ENCODE data around the gene HDDC3. TPM values are rescaled to one million over a fixed set of nuclear protein-coding genes. Genes with fewer than 3 reads are reported as not detected.

The HDDC3 gene
- total RNA-seq, 3 donors from 2014 or later (not counting 1 experiment from before 2014, with no cell fraction given), result 11.2 to 14.5 (median 12.1) TPM

DNA sequence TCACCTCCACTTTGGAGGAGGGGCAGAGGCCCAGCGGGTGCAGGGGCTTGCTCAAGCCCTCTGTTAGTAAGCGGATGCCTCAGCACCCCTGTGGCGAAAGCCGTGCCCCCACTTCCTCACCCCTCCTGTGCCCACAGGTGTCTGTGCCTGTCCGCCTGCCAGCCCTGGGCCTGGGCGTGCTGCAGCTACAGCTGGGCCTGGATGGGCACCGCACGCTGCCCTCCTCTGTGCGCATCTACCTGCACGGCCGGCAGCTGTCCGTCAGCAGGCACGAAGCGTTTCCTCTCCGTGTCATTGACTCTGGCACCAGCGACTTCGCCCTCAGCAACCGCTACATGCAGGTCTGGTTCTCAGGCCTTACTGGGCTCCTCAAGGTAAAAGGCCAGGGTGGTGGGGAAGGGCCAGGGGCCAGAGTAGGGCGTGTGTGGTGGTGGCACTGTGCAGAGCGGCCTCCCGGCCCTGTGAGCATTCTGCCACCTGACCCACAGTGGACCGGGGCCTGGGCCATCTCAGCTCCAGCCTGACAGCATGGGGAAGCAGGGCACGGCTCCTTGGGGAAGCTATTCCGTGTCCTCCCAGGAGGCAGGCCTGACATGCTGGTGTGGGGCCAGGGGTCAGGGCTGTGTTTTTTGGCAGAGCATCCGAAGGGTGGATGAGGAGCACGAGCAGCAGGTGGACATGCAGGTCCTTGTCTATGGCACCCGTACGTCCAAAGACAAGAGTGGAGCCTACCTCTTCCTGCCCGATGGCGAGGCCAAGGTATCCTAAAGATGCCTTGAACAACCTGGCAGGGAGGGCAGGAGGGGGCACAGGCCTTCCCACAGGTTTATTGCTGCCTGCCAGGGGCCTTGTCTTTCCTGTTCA is 20.2 kb downstream of the HDDC3 start:
- H3K36me3 ChIP-seq (ENCODE audit: control insufficient read depth, insufficient read depth, low read length), result peaks cover 94% of the 10 kb centered on the region
- Mint-ChIP-seq H3K9me3 (no peaks in the 10 kb centered on the region), H3K4me1 (peaks cover 0 to 2% of the 10 kb centered on the region in 2 donors), H3K36me3 (no peaks in the 10 kb centered on the region), H3K4me3 (no peak overlapping the region), H3K27ac (no peak overlapping the region), H3K27me3 (ENCODE audit: low read depth in 2 of 2) (no peaks in the 10 kb centered on the region)
- H3K27me3 ChIP-seq (ENCODE audit: control insufficient read depth, insufficient read depth, low read length), result no peaks in the 10 kb centered on the region
- H3K4me1 ChIP-seq (ENCODE audit: control insufficient read depth, insufficient read depth, low read length), result peaks cover 14% of the 10 kb centered on the region
- TF ChIP-seq, protein P1, sequence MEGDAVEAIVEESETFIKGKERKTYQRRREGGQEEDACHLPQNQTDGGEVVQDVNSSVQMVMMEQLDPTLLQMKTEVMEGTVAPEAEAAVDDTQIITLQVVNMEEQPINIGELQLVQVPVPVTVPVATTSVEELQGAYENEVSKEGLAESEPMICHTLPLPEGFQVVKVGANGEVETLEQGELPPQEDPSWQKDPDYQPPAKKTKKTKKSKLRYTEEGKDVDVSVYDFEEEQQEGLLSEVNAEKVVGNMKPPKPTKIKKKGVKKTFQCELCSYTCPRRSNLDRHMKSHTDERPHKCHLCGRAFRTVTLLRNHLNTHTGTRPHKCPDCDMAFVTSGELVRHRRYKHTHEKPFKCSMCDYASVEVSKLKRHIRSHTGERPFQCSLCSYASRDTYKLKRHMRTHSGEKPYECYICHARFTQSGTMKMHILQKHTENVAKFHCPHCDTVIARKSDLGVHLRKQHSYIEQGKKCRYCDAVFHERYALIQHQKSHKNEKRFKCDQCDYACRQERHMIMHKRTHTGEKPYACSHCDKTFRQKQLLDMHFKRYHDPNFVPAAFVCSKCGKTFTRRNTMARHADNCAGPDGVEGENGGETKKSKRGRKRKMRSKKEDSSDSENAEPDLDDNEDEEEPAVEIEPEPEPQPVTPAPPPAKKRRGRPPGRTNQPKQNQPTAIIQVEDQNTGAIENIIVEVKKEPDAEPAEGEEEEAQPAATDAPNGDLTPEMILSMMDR (IDR thresholded peaks at IDR 0.05), result no peak
- intact Hi-C loops (cut with micrococcal nuclease), result no loop called here
- no peak for ATAC-seq
- H3K27ac ChIP-seq (ENCODE audit: low read length), result no peak overlapping the region
- WGBS (ENCODE audit: insufficient coverage), result 95% methylated on average over 30 of the region's 30 CpGs
- H3K9me3 ChIP-seq (ENCODE audit: control insufficient read depth, insufficient read depth, low read length), result no peaks in the 10 kb centered on the region
- no peak overlapping the region for H3K4me3 ChIP-seq (ENCODE audit: low read length)
- DNase-seq, result no peak

DNA sequence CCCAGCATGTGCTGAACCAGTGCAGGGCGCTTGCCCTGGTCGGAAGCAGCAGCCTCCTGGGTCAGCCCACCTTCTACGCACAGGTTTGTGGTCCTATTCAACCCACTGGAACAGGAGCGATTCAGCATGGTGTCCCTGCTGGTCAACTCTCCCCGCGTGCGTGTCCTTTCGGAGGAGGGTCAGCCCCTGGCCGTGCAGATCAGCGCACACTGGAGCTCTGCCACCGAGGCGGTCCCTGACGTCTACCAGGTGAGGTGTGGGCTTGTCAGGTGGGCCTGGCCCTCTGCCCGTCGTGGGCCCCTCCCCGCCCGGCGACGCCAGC is 21.1 kb downstream of the HDDC3 start:
- H3K36me3 Mint-ChIP-seq, result no peaks in the 10 kb centered on the region
- DNase-seq (no peak), ATAC-seq (no peak)
- H3K9me3 ChIP-seq (ENCODE audit: control insufficient read depth, insufficient read depth, low read length), result no peaks in the 10 kb centered on the region
- H3K4me3 ChIP-seq (ENCODE audit: low read length), result no peak overlapping the region
- no peaks in the 10 kb centered on the region for H3K27me3 ChIP-seq (ENCODE audit: control insufficient read depth, insufficient read depth, low read length)
- H3K27ac Mint-ChIP-seq, result no peak overlapping the region
- H3K4me1 Mint-ChIP-seq, result no peaks in the 10 kb centered on the region
- H3K9me3 Mint-ChIP-seq, result no peaks in the 10 kb centered on the region
- intact Hi-C loops (cut with micrococcal nuclease), result no loop called here
- H3K4me3 Mint-ChIP-seq, result no peak overlapping the region
- H3K27ac ChIP-seq (ENCODE audit: low read length), result no peak overlapping the region
- peaks cover 10% of the 10 kb centered on the region for H3K4me1 ChIP-seq (ENCODE audit: control insufficient read depth, insufficient read depth, low read length)
- H3K27me3 Mint-ChIP-seq (ENCODE audit: low read depth in 2 of 2), result no peaks in the 10 kb centered on the region
- WGBS (ENCODE audit: insufficient coverage), result 98% methylated on average over 19 of the region's 19 CpGs
- TF ChIP-seq, protein P1 (IDR thresholded peaks at IDR 0.05), result no peak
- H3K36me3 ChIP-seq (ENCODE audit: control insufficient read depth, insufficient read depth, low read length), result peaks cover 94% of the 10 kb centered on the region

DNA sequence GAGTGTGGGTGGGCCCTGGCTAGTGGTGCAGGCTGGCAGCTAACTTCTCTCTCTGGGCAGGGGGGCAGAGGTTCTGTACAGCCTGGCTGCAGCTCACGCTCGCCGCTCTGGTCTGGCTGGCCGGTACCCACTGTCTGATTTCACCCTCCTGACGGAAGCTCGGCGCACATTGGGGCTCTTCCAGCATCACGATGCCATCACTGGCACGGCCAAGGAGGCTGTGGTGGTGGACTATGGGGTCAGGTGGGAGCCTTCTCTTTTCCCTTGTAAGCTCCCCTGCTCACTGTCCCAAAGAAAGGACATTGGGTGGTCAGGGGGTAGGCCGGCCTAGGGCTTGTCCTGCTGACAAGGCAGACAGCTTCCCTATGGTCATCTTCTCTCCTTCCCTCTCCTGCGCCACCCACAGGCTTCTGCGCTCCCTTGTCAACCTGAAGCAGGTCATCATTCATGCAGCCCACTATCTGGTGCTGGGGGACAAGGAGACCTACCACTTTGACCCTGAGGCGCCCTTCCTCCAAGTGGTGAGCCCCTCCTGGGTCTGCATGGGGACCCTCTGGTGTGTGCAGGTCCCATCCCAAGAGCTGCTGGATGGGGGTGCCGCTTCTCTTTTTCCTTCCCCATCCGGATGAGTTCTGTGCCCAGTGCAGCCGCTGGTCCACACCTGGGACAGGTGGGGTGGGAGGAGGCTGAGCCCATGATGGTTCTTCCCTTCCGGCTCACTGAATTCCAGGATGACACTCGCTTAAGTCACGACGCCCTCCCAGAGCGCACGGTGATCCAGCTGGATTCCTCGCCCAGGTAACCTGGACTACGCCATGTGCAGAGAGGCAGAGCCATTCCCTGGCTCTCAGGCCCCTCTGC is 21.7 kb downstream of the HDDC3 start:
- Histone ChIP-seq H3K9me3 (ENCODE audit: control insufficient read depth, insufficient read depth, low read length) (no peaks in the 10 kb centered on the region), H3K4me1 (ENCODE audit: control insufficient read depth, insufficient read depth, low read length) (peaks cover 8% of the 10 kb centered on the region), H3K27me3 (ENCODE audit: control insufficient read depth, insufficient read depth, low read length) (no peaks in the 10 kb centered on the region), H3K27ac (ENCODE audit: low read length) (no peak overlapping the region), H3K4me3 (ENCODE audit: low read length) (no peak overlapping the region), H3K36me3 (ENCODE audit: control insufficient read depth, insufficient read depth, low read length) (peaks cover 94% of the 10 kb centered on the region)
- TF ChIP-seq, protein P1 (IDR thresholded peaks at IDR 0.05), result no peak
- Mint-ChIP-seq H3K27me3 (ENCODE audit: low read depth in 2 of 2) (no peaks in the 10 kb centered on the region), H3K4me3 (no peak overlapping the region), H3K36me3 (no peaks in the 10 kb centered on the region), H3K27ac (no peak overlapping the region), H3K9me3 (no peaks in the 10 kb centered on the region), H3K4me1 (peaks cover 1 to 3% of the 10 kb centered on the region in 2 donors)
- ATAC-seq, result no peak
- DNase-seq, result no peak
- WGBS (ENCODE audit: insufficient coverage), result 96% methylated on average over 23 of the region's 24 CpGs
- intact Hi-C loops (cut with micrococcal nuclease), result no loop called here

Data from natural killer cell (primary cell).